Measurements from ENCODE around the gene CPPED1.
"Not testable (repeated sequence)": the region's sequence is repeated elsewhere in the genome, so short reads cannot be mapped to it uniquely, and the experiment has no call there.

CPPED1 gene

GRCh38 chr16:12794486-12795387, 8.9 kb downstream of the CPPED1 start:
- no peak for DNase-seq (ENCODE audit: low read depth)
- TF ChIP-seq CTCF (conservative IDR thresholded peaks at IDR 0.05; ENCODE audit: control insufficient read depth, insufficient read depth, low read depth, low read length) = no peak
- H3K4me3 ChIP-seq (ENCODE audit: control insufficient read depth, low read depth, low read length) = no peak overlapping the region

- TF ChIP-seq CTCF (conservative IDR thresholded peaks at IDR 0.05; ENCODE audit: control insufficient read depth, insufficient read depth, low read depth, low read length) = no peak
- H3K4me3 ChIP-seq (ENCODE audit: control insufficient read depth, low read depth, low read length) = no peak overlapping the region
- no peak for DNase-seq (ENCODE audit: low read depth)
Measured at GRCh38 chr16:12793865-12794240, 9.8 kb downstream of the CPPED1 start.

- no peak for TF ChIP-seq CTCF (conservative IDR thresholded peaks at IDR 0.05; ENCODE audit: control insufficient read depth, insufficient read depth, low read depth, low read length)
- no peak for DNase-seq (ENCODE audit: low read depth)
- no peak overlapping the region for H3K4me3 ChIP-seq (ENCODE audit: control insufficient read depth, low read depth, low read length)
Measured at GRCh38 chr16:12793120-12793864, 10.4 kb downstream of the CPPED1 start.

GRCh38 chr16:12792528-12792927, 11.2 kb downstream of the CPPED1 start:
- DNase-seq (ENCODE audit: low read depth); H3K4me3 ChIP-seq (ENCODE audit: control insufficient read depth, low read depth, low read length): not testable (repeated sequence)

- no peak overlapping the region for H3K4me3 ChIP-seq (ENCODE audit: control insufficient read depth, low read depth, low read length)
- no peak for TF ChIP-seq CTCF (conservative IDR thresholded peaks at IDR 0.05; ENCODE audit: control insufficient read depth, insufficient read depth, low read depth, low read length)
- DNase-seq (ENCODE audit: low read depth) = no peak
Measured at GRCh38 chr16:12791340-12791739, 12.3 kb downstream of the CPPED1 start.

GRCh38 chr16:12788758-12789157, 14.9 kb downstream of the CPPED1 start:
- DNase-seq (ENCODE audit: low read depth) = no peak
- TF ChIP-seq CTCF (conservative IDR thresholded peaks at IDR 0.05; ENCODE audit: control insufficient read depth, insufficient read depth, low read depth, low read length) = no peak
- no peak overlapping the region for H3K4me3 ChIP-seq (ENCODE audit: control insufficient read depth, low read depth, low read length)

GRCh38 chr16:12786081-12786480, 17.6 kb downstream of the CPPED1 start:
- DNase-seq (ENCODE audit: low read depth) = no peak
- TF ChIP-seq CTCF (conservative IDR thresholded peaks at IDR 0.05; ENCODE audit: control insufficient read depth, insufficient read depth, low read depth, low read length) = no peak
- H3K4me3 ChIP-seq (ENCODE audit: control insufficient read depth, low read depth, low read length) = no peak overlapping the region
